Endometrial microvascular endothelial cells (primary cell): ENCODE results near the gene C11orf71. TPM values are rescaled to one million over a fixed set of nuclear protein-coding genes. Genes with fewer than 3 reads are reported as not detected.

Experiments used
- in situ Hi-C: cut with HindIII; loops from 2 replicates; pipeline ENCODE4 v1.10.0; 2017; ENCODE audit warnings: low sequenced_read_pairs, low pct_unique_long_range_greater_than_20kb; ENCODE audit errors: inconsistent ontology term
- total RNA-seq: library from RNA; depleted of rRNA; stranded (reverse); fragments of >200 nt; gene quantifications from one replicate; pipeline ENCODE4 v1.2.3, GENCODE V29; 2015; ENCODE audit errors: inconsistent ontology term

C11orf71 gene
- total RNA-seq, 1 donor from 2014 or later, result 3.8 TPM

DNA sequence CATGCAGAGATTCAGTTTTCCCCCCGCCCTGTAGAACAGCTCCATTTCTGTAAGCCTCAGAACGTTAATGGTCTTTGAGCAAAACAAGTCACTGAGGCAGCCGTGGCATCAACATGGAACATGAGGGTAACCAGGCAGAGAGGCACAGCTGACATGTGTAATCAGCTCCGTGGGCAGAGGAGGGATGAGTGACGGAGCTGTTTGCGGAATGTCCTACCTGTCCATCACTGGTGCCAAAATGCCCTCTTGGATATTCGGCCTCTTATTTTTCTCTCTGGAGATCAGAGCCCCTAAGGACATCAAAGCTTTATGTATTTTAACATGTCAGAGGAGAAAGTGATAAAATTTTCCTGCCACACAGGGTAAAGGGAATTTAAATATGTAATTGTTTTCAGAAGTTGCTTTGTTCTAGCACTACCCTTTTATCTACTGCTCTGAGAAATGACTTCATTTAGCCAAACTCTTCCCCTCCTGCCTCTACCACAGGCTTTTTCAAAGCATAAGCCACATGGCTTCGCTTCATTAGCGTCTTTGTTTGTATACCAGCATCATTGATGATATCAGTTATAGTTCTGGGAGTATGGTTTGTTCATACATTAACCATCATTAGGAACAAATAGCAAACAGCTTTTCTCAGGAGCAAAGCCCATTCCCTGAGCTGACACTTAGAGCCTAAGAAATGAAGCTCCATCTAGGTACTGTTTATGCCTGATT is 32.9 kb downstream of the C11orf71 start:
- in situ Hi-C loops, result no loop called here

DNA sequence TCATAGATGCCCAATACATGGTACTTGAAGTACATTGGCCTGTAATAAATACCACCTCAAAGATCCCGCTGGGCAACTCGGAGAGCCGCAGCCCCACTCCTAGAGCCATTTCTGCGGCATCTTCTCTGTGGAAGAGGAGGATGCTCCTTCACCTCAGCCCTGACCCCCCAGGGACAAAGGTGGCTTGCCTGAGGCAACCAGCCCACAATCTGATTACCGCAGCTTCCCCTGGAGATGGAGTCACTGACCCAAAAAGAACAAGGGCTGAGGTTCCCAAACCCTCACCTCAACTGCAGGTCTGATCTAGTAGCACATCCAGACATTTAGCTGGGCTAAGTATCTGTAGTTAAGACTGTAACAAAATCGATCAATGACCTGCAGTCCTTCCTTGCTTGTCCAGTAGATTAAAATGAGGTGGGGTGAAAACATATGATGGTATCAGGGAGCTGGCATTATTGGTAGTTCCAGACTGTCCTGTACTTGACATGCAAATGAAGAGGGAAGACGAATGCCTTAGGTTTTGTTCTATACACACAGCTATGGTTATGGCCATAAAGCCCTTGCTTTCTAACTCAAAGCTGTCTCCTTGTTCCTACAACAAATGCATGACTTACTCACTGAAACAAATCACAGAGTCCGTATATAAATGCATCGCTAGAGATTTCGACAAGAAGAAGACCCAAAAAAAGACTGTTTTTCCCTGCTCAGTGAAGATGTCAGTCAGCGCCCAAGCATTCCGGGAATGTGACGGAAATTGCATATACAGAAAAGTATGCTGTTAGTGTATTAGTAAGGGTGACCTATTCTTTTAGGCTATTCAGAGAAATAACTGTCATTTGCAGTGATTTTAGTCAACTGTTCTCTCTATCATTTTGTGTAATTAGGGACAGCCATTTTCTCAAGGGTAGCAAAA is 33.7 kb downstream of the C11orf71 start:
- in situ Hi-C loops, result no loop called here

DNA sequence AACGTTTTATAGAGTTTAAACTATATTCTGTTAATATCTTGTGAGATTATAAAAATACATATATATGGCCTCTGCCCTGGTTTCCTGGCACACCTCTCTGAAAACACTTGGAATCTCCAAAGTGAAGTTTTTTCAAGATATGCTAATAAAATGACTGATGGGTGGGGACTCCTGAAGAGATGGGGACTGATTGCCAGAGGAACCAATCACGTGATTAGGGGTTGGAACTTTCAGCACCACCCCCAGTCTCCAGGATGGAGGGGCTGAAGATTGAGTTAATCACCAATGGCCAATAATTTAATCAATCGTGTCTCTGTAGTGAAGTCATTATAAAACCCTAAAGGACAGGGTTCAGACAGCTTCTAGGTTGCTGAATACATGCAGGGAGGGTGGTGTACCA is 37.4 kb downstream of the C11orf71 start:
- in situ Hi-C loops, result no loop called here

GRCh38 chr11:114362326-114362725 is 38.0 kb downstream of the C11orf71 start:
- in situ Hi-C loops, result no loop called here

DNA sequence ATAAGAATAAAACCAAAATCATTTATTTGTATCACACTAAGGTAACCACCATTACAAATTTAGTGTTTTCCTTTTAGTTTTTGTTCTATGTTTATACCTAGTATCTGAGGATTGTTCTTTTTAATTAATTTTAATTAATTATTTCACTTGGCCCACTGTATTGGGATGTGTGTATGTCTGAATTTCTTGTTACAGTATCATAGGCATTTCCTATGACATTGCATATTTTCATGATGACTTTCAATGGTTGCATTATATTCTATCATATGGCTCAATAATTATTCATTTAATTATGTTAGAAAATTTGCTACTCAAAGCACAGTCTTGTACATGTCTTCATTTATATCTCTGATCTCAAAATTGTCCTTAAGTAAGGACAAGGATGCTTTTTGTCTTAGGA is 41.0 kb downstream of the C11orf71 start:
- in situ Hi-C loops, result no loop called here

- in situ Hi-C loops, result no loop called here
Measured at GRCh38 chr11:114358716-114359115, 41.6 kb downstream of the C11orf71 start.

- in situ Hi-C loops, result no loop called here
Measured at GRCh38 chr11:114354076-114354475, 46.2 kb downstream of the C11orf71 start.

DNA sequence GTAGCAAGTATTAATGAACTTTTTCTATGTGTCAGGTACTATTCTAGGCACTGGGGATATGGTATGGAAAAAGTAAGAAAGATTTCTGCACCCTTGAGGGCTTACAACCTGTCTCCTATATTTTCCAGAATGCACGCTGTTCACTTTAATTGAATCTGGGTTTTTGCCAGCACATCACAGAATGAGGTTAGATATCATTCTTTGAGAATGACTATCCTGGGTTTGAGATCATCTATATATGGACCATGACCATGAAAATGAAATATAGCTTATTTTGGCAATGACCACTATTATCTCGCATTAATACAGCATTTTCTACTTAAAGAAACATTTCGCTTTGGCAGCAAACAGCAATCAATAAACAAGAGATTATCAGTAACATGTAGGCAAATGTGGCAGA is 46.9 kb downstream of the C11orf71 start:
- in situ Hi-C loops, result no loop called here

DNA sequence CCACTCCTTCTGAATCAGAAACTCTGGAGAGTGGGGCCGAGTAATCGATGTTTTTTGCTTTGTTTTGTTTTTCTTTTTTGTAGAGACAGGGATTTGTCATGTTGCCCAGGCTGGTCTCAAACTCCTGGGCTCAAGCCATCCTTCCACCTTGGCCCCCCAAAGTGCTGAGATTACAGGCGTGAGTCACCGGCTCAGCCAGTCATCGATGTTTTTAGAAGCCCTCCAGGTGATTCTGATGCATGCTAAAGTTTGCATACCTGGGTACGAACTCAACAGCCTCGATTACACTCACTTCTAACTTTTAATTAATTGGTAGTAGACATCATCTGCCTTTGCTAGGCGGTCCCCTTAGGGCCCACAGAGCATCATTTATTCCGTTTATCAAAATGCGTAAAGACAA is 50.3 kb downstream of the C11orf71 start:
- in situ Hi-C loops, result no loop called here

Other genes with a start within 250 kb of the C11orf71 start
- 294 TPM for gene NNMT, start 104.1 kb downstream of the C11orf71 start, total RNA-seq
- 26.5 TPM for gene RBM7, start 155 bp upstream of the C11orf71 start, total RNA-seq
- gene REXO2, start 39.0 kb upstream of the C11orf71 start, total RNA-seq, result 161 TPM
- not detected for gene NXPE1, start 159.4 kb upstream of the C11orf71 start, total RNA-seq
- not detected for gene NXPE4, start 195.3 kb upstream of the C11orf71 start, total RNA-seq